ENCODE results near the gene DYDC2.
"Not testable (repeated sequence)": the region's sequence is repeated elsewhere in the genome, so short reads cannot be mapped to it uniquely, and the experiment has no call there.

The DYDC2 gene, protein sequence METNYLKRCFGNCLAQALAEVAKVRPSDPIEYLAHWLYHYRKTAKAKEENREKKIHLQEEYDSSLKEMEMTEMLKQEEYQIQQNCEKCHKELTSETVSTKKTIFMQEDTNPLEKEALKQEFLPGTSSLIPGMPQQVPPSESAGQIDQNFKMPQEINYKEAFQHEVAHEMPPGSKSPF

DNA sequence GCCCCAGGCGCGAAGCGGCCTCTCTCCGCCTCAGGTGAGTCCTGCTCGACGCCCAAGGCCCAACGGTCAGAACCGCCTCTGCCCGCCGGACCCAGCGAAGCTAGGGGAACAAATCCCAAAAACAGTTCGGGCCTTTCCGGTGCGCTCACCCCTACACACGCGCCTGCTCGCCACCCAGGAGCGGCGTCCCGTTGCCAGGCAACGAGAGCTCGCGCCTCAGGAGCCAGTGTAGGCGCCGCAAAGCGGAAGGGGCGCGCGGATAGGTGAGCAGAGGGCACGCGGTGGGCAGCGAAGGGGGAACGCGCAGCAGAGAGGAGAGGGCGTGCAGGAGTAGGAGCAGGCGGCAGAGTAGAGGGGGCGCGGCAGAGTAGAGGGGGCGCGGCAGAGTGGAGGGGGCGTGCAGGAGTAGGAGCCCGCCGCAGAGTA lies at the start of gene DYDC2, which contains the start of gene DYDC1:
Gene DYDC2, plus strand, starts transcription at position 219 of the 426 bp plus-strand sequence. CDS start 5,663 bp downstream, outside the sequence.
Gene DYDC1, minus strand, starts transcription at position 193 of the 426 bp plus-strand sequence. CDS start 4,154 bp downstream, outside the sequence.
- DNase-seq, result peak; percentile 70

DNA sequence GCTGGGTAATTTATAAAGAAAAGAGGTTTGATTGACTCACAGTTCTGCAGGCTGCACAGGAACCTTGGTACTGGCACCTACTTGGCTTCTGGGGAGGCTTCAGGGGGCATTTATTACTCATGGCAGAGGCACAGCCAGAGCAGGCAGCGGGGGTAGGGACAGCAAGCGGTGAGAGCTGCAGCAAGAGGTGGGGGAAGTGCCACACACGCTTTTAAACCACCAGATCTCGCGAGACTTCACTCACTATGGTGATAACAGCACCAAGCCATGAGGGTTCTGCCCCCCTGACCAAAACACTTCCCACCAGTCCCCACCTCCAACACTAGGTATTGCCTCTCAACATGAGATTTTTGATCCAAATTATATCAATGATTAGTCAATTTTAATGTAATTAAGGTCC lies 43.1 kb upstream of the DYDC2 start:
- no peak for DNase-seq

DNA sequence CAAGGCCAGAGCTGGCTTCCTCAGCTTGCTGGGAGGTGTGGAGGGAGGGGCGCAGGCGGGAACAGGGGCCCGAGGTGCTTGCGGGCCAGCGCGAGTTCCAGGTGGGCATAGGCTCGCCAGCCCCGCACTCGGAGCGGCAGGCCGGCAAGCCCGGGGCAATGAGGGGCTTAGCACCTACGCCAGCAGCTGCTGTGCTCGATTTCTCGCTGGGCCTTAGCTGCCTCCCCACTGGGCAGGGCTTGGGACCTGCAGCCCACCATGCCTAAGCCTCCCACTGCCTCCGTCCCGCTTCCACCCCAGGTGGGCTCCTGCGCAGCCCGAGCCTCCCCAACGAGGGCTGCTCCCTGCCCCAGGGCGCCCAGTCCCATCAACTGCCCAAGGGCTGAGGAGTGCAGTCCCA lies 41.2 kb upstream of the DYDC2 start:
- no peak for DNase-seq

DNA sequence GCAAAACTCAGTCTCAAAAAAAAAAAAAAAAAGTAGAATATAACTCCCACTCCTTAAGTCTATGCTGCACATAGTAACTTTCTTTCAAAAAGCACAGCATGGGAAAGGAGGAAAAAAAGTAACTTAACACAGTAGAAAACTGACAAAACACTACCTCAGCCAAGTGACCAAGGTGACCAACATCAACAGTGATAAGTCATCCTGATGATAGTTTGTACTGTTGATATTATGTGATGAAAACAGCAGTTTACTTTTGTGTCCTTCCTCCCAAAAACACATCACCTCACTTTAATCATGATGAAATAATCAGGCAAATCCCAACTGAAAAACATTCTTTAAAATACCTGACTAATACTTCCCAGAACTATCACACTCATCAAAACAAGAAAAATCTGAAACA lies 37.8 kb upstream of the DYDC2 start:
- DNase-seq, result no peak

DNA sequence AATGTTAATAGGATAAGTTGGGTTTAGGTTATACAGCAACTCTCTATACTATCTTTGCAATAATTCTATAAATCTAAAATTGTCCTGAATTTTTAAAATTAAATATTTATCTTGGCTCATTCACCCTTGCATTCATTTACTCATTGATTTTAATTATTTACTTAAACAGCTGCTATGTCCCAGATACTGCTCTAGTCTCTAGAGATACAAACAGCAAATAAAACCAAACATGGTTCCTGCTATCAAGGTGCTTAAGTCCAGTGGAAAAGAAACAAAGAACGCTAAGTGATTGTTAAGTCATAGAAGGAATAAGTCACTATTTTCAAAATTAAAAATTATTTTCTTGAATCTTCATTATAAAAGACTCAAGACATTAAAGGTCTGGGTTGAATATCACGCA lies 37.3 kb upstream of the DYDC2 start:
- no peak for DNase-seq

DNA sequence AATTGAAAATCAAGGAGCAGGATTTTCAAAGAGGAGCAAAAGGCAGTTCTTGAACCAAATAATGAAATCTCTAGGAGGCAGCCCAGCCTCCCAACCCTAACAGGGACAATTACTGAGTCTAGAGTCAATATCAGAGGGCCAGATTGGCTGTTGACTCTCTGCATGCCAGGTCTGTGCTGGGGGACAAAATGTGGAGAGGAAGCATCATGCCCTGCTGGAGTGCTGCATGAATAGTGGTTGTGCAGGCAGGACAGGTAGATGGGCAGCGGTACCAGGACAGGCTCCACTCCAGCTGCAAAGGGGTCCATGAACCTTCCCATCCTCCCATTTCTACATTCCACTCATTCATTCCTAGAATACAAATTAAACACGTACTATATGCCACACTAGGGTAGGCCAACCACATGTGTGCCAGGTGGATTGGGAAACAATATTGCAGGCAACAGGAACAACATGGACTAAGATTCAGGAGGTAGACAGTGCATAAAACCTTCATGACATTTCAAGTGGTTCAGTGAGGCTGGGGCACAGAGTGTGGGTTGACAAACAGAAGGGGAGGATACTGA lies 36.8 kb upstream of the DYDC2 start:
- no peak for DNase-seq

DNA sequence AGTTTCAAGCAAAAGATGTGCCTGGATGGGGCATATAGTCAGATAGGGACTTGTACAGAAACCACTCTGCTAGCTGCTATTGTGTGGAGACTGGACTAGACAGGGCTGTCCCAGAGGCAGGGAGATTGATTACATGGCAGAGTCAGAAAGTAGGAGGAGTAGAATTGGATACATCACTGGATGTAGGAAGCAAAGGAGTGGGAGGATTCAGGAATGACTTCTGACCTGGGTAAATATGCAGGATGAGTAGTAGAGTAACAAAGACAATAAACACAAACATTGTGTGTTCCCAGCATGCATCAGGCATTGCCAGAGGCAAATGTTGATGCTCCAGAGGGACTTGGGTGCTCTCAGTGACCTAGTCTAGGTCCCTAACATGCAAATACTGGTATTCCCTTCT lies 36.2 kb upstream of the DYDC2 start:
- no peak for DNase-seq

DNA sequence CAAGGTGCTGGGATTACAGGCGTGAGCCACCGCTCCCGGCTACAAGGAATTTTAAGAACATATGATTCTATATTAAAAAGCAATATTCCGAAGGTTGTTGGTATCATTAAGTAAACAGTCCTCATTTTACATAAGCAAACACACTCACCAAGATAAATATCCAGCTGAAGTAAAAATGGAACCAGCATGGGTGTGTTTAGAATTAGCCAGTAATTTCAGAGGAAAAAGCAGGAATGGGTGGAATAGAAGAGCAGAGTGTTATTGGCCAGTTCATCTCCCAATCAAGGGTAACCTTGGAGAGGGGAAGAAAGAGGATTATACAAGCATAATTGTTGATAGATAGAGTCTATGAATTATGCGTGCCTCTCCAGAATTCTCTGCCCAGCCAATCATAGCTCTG lies 35.4 kb upstream of the DYDC2 start:
- DNase-seq, result no peak

DNA sequence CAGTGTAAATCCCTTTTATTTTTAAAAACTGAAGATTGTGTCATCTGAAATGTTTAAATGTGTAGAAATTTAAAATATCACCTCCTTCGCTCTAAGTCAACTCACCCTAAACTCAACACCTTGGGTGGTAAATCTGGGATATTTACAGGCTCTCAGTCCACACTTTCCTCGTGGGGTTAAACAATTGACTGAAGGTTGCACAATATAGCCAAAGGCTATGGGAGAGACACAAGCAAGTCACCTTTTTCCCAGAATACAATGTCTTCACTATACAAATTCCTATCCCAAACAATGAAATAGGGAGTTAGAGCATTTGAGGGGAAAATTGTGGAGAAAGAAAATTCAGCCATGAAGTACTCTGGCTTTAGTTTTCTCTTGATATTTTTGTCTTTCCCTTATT lies 34.4 kb upstream of the DYDC2 start:
- DNase-seq, result no peak

DNA sequence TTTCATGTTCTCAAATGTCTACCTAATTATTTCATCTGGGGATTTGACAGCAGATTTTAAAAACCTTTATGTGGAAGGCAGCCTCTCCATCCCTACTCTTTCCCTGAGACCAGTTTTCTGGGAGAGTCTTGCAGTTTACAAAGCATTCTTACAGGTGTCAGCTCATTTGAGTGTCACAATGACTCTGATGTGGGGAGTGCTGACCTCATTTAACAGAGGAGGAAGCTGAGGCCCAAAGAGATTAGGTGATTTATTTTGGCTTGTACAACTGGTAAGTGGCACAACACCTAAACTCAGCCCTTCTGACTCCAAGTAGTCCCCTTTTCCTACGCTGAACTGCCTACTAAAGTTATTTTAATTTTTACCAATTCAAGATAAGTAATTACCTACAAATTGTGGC lies 33.9 kb upstream of the DYDC2 start:
- DNase-seq, result no peak

DNA sequence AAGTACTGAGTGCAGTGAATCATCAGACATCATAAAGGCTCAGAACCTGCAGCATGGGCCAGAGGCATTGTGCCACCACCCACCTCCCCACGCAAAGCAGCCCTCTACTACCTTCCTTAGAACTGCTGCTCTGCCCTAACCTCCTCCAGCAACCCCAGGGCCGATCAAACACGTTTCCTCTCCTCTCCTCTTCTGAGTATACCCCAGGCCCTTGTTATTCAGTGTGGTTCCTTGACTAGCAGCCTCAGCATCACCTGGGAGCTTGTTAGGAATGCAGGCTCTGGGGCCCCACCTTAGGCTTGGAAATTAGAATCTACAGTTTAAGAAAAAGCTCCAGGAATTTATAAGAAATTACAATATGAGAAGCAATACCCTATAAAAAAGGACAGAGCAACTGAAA lies 33.3 kb upstream of the DYDC2 start:
- DNase-seq, result no peak

DNA sequence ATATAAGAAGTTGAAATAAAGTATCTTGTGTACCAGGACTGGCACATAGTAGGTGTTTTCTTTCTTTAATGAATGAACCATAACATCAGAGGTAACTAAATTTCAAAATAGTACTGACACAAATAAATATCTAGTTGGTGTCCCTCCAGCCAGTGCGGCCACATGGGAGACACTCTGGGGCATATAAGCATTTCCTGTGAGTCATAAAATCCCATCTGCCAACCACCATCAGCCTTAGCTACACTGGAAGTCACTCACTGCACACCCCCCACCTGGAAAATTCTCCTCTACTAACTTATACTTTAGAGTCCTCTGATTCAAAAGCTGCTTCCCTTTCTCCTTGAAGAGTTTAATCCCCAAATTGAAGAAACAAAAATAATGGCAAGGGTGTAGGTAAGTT lies 32.5 kb upstream of the DYDC2 start:
- DNase-seq, result peak; percentile 49

DNA sequence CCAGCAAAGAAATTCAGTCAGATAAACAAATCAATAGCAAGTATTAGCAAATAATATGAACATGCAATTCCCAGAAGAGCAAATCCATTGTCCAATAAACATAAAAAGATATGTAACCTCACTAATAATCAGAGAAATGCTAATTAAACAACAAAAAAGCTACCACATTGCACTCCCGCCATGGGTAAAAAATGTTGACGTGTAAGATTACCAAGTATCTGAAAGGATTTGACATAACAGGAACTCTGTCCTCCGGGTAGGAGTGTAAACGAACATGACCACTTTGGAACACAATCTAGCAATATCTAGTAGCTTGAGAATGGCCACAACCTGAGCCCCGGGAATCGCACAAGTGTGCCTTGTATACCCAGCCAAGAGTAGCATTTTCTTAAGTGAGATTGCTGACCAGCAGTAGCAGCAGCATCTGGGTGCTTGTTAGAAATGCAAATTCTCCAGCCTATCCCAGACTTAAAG lies 31.7 kb upstream of the DYDC2 start:
- no peak for DNase-seq

DNA sequence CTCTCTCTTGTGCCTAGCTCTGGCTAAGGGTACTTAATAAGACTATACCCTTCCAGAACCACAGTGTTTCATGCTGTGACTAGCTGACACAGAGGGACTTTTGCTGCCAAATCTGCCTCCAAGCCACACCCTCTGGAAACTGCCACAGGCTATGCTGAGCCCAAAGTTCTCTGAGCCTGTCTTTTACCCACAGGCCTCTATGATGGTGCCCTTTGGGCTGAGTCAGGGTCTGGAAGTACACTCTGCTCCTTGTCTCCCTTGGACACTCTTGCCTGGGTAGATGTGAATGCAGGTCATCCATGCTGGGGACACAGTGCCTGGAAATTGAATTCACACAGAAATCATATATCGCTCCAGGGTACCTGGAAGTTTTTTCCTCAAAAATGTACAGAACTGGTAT lies 22.6 kb upstream of the DYDC2 start:
- no peak for DNase-seq

DNA sequence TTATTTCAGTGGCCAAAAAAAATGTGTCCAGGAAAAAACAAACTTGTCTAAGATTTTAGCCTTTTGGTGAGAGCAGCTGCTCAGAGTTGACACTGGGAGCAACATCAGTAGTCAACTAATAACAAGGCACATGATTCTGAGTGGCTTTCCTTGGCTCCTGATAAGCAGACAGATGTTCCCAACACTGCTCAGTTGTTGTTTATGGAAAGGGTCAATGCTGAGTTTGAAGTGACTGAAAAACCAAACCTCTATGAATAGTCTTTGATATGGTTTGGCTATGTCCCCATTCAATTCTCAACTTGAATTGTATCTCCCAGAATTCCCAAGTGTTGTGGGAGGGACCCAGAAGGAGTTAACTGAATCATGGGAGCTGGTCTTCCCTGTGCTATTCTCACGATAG lies 12.3 kb upstream of the DYDC2 start:
- peak; percentile 28 for DNase-seq

DNA sequence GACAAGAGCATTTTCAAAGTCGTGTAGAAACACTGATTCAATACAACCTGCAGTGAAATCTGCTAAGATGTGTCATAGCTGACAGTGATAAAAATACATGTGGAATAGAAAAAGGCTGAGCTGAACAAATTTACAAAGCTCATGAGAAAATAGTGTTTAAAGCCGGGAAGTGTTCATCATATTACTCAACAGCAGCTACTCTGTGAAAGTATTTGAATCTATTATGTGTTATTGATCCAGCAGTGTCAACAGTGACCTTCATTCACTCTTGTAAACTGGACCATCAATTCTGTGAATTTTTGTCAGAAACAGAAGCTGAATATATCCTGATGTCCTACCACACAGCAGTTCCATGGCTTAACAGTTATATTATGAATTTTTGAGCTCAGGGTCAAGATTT lies 11.7 kb upstream of the DYDC2 start:
- DNase-seq, result no peak

DNA sequence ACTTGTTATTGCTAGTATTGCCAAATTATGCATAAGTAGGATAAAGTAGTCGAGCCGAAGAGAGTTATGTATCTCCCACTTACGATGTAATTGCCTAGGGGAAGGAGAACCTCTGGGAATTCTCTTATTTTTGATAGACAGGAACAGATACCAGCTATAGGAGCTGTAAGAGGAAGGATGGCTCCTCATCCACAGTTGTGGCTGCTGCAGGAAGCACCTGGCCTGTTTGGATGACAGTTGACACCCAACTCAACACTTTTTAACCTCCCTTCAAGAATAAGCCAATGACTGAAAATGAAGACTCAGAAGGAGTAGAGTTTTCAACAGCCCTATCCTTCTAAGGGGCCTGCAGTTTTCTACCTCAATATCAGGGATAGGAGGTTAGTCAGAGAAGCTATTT lies 6.3 kb upstream of the DYDC2 start:
- DNase-seq, result no peak

DNA sequence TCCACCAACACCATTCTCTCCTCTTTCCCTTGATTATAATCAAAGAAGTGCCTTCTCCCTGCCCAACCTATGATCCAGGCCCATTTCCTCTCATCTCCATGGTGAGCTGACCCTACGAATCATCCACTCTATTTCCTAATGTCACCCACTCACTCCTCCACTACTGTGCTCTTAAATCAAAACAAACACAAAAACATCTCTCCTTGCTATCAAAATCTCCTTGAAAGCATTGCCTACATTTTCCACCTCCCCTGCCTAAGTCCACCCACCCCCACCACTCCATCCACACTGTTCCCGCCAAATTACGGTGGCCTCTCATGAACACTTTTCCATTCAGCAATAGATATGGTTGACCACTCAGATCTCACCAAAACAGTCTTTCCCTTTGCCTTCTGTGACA lies 5.4 kb upstream of the DYDC2 start:
- no peak for DNase-seq

DNA sequence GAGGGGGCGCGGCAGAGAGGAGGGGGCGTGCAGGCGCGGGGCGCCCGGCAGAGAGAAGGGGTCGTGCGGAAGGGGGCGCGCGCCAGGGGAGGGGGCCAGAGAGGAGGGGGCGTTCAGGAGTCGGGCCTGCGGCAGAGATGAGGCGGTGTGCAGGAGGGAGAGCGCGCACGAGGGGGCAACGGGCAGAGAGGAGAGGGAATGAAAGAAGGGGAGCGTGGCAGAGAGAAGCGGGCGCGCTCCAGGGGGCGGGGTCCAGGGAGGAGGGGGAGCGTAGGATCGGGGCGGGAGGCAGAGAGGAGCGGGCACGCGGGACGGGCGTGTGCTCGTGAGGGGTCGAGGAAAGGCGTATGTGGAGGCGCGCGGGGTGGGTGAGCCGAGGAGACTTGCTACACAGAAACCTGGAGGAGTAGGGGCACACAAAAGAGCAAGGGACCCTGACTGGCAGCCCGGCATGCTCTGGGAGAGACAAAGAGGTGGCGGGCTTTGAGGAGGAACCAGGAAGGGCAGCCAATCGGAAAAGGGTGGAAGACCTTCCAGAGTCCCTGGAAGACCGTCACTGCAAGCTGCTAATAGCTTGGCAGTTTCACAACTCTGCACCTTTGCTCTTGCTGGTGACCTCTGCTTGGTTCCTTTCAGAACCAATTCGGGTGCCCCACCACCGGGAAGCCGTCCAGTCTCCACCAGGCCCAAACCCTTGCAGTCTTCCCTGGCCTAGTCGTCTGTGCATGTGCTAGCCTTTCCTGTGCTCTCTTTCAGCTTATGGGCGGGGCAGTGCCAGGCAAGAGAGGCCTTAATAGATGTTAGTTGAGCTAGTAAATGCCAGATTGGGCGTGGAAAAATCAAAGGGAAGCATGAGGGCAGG lies 639 bp downstream of the DYDC2 start:
- peak; percentile 47 for DNase-seq

DNA sequence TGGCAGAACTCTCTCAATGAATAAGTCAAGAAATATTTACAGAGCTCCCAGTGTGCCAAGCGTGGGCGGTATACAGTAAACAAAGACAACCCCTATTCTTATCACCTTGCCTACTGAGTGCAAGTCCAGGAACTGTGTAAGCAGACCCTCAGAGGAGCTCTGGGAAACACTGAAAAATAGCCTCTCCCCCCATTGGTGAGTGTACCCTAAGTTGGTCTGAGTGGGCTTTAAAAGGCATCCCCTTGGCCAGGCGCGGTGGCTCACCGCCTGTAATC lies 1.2 kb downstream of the DYDC2 start:
- no peak for DNase-seq

DNA sequence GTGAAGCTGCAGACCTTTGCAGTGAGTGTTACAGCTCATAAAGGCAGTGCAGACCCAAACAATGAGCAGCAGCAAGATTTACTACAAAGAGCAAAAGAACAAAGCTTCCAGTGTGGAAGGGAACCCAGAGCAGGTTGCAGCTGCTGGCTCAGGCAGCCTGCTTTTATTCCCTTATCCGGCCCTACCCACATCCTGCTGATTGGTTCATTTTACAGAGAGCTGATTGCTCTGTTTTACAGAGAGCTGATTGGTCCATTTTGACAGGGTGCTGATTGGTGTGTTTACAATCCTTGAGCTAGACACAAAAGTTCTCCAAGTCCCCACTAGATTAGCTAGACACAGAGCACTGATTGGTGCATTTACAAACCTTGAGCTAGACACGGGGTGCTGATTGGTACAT lies 2.3 kb downstream of the DYDC2 start:
- not testable (repeated sequence) for DNase-seq

DNA sequence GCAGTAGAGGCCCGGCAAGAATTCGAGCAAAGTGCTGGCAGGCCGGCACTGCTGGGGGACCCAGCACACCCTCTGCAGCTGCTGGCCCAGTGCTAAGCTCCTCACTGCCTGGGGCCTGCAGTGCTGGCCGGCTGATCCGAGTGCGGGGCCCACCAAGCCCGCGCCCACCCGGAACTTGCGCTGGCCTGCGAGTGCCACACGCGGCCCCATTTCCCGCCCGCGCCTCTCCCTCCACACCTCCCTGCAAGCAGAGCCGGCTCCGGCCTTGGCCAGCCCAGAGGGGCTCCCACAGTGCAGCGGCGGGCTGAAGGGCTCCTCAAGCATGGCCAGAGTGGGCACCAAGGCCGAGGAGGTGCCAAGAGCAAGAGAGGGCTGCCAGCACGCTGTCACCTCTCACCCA lies 3.1 kb downstream of the DYDC2 start:
- DNase-seq, result no peak

DNA sequence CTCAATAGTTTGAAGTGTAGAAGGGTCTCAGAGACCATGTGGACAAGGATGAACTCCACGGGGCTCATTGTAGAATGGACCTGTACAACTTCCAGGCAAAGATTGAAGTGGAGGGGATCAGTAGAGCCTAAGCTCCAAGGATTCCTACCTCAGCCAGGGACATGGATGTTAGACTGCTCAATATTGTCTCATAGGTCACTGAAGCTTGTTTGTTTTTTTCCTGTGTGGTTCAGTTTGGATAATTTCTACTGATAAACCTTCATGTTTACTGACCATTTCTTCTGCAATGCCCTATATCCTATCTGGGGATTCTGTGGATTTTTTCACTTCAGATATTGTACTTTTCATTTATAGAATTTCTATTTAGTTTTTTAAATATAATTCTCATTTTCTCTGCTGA lies 8.9 kb downstream of the DYDC2 start:
- no peak for DNase-seq

DNA sequence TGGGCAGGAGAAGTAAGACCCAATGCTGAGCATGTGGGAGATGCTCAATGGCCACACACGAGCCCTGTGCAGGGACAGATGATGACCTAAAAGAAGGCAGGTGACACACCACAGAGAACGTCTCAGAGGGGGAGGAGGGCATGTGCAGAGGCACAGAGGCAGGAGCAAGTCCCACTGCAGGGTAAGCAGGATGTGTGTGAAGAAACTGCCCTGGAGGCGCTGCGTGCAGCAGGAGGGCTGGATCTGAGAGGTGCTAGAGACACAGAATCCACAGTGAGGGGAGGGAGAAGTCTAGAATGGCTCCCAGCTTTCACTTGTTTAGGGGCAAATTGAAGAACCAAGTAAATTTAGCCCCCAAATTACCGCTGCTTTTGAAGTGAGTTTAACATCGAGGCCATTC lies 14.9 kb downstream of the DYDC2 start:
- DNase-seq, result no peak
